CD14-positive monocyte (primary cell): ENCODE data around the gene KAZN. TPM values are rescaled to one million over a fixed set of nuclear protein-coding genes. Genes with fewer than 3 reads are reported as not detected.

Experiments used
- DNase-seq, 3 donors: peaks; one replicate each; pipeline ENCODE4 v3.0.0-alpha.2; 2011 to 2022
- H2AFZ ChIP-seq: 2 replicates; pipeline ENCODE4 v1.6.0; 2012; ENCODE audit warnings: mild to moderate bottlenecking, low read depth, low read length, inconsistent platforms; ENCODE audit not compliant: insufficient read depth, poor library complexity, severe bottlenecking
- H3K27ac ChIP-seq, 2 donors: 1 replicate in 1 of 2; 2 replicates in 1 of 2; pipeline ENCODE4 v1.5.1; 2012 to 2013; ENCODE audit warnings: low read length in 2 of 2, control low read depth in 1 of 2, inconsistent platforms in 1 of 2, low read depth in 1 of 2, mild to moderate bottlenecking in 1 of 2
- H3K27me3 ChIP-seq, 2 donors: one replicate each; pipeline versions ENCODE4 v1.6.0 to v1.6.1; 2011 to 2013; ENCODE audit warnings: low read length in 2 of 2; ENCODE audit not compliant: control insufficient read depth in 2 of 2, insufficient read depth in 2 of 2
- H3K36me3 ChIP-seq, 2 donors: replicated peaks in 1 of 2; 1 replicate in 1 of 2; 2 replicates in 1 of 2; pipeline versions ENCODE4 v1.5.1 to v1.6.1; 2012 to 2013; ENCODE audit warnings: low read length in 2 of 2, control low read depth in 1 of 2, inconsistent platforms in 1 of 2, mild to moderate bottlenecking in 1 of 2; ENCODE audit not compliant: insufficient read depth in 2 of 2, control insufficient read depth in 1 of 2
- H3K4me1 ChIP-seq, 2 donors: 1 replicate in 1 of 2; 2 replicates in 1 of 2; pipeline versions ENCODE4 v1.5.1 to v1.6.1; 2012 to 2013; ENCODE audit warnings: low read length in 2 of 2, control low read depth in 1 of 2, inconsistent platforms in 1 of 2, mild to moderate bottlenecking in 1 of 2, moderate library complexity in 1 of 2; ENCODE audit not compliant: insufficient read depth in 2 of 2, control insufficient read depth in 1 of 2
- H3K4me2 ChIP-seq: replicated peaks from 2 replicates; pipeline ENCODE3; 2012; ENCODE audit warnings: low read length, moderate library complexity, mild to moderate bottlenecking; ENCODE audit not compliant: poor library complexity, severe bottlenecking; ENCODE audit errors: extremely low read depth
- H3K4me3 ChIP-seq, 3 experiments: fragments of 200-600 bp in 1 of 3; sonication (generic) in 1 of 3; replicated peaks in 1 of 3; 1 replicate in 2 of 3; 2 replicates in 1 of 3; pipeline ENCODE4 v1.5.1; 2011 to 2013; ENCODE audit warnings: low read length in 3 of 3, mild to moderate bottlenecking in 3 of 3, control low read depth in 2 of 3, low read depth in 2 of 3, inconsistent platforms in 1 of 3, moderate library complexity in 1 of 3
- H3K79me2 ChIP-seq: 2 replicates; pipeline ENCODE4 v1.6.0; 2012; ENCODE audit warnings: mild to moderate bottlenecking, control low read depth, inconsistent platforms, low read length, moderate library complexity; ENCODE audit not compliant: insufficient read depth
- H3K9ac ChIP-seq: 2 replicates; pipeline ENCODE4 v1.6.0; 2017; ENCODE audit warnings: low read length, mild to moderate bottlenecking; ENCODE audit not compliant: insufficient read depth, poor library complexity, severe bottlenecking
- H3K9me3 ChIP-seq, 2 donors: replicated peaks in 1 of 2; 1 replicate in 1 of 2; 2 replicates in 1 of 2; pipeline versions ENCODE4 v1.5.1 to v1.6.1; 2012 to 2013; ENCODE audit warnings: low read length in 2 of 2, control low read depth in 1 of 2; ENCODE audit not compliant: control insufficient read depth in 1 of 2, insufficient read depth in 1 of 2
- H4K20me1 ChIP-seq: 2 replicates; pipeline ENCODE4 v1.6.0; 2012; ENCODE audit warnings: mild to moderate bottlenecking, low read length, control low read depth, moderate library complexity; ENCODE audit not compliant: insufficient read depth
- H3K27ac Mint-ChIP-seq, 7 donors: one replicate each; pipeline ENCODE4 v1.8.0; 2020; ENCODE audit warnings: mild to moderate bottlenecking in 7 of 7, mixed read lengths in 7 of 7, moderate library complexity in 6 of 7, inconsistent platforms in 2 of 7
- H3K27me3 Mint-ChIP-seq, 3 donors: one replicate each; pipeline ENCODE4 v1.8.0; 2021 to 2022; ENCODE audit warnings: low read depth in 3 of 3, mild to moderate bottlenecking in 3 of 3, mixed read lengths in 3 of 3, moderate library complexity in 3 of 3, inconsistent platforms in 1 of 3
- H3K36me3 Mint-ChIP-seq, 2 donors: one replicate each; pipeline ENCODE4 v1.8.0; 2020; ENCODE audit warnings: mixed read lengths in 2 of 2, inconsistent platforms in 1 of 2, mild to moderate bottlenecking in 1 of 2
- H3K4me1 Mint-ChIP-seq: one replicate; pipeline ENCODE4 v1.8.0; 2020; ENCODE audit warnings: mild to moderate bottlenecking, mixed read lengths
- H3K4me3 Mint-ChIP-seq, 2 donors: one replicate each; pipeline ENCODE4 v1.8.0; 2020; ENCODE audit warnings: mild to moderate bottlenecking in 2 of 2, mixed read lengths in 2 of 2, moderate library complexity in 1 of 2
- H3K9me3 Mint-ChIP-seq, 7 donors: one replicate each; pipeline ENCODE4 v1.8.0; 2020 to 2022; ENCODE audit warnings: mixed read lengths in 7 of 7, mild to moderate bottlenecking in 6 of 7, moderate library complexity in 6 of 7, inconsistent platforms in 2 of 7
- CTCF ChIP-seq: fragments of 200-600 bp; IDR thresholded peaks from one replicate; pipeline ENCODE4 v1.8.0; 2022; ENCODE audit warnings: antibody characterized with exemption, mild to moderate bottlenecking
- WGBS: methylation state at CpG from one replicate; pipeline ENCODE4 v1.1.5; 2013; ENCODE audit warnings: missing lambda C conversion rate; ENCODE audit not compliant: insufficient coverage; 5-methylcytosine and 5-hydroxymethylcytosine counted together
- intact Hi-C, 2 donors: fragments of 100-400 bp; cut with micrococcal nuclease; formaldehyde crosslinking; loops; one replicate each; pipeline versions ENCODE4 v1.15.0 to v1.15.1; 2023
- polyA plus RNA-seq, 3 donors: library from polyadenylated mRNA; depleted of rRNA in 1 of 3; unstranded in 2 of 3; stranded (reverse) in 1 of 3; fragments of 300-500 nt in 2 of 3; fragments of >200 nt in 1 of 3; fragmentation: Illumina TruSeq in 2 of 3; gene quantifications; 1 replicate in 2 of 3; 2 replicates in 1 of 3; pipeline ENCODE4 v1.2.3, GENCODE V29; 2012 to 2021

The KAZN gene
- polyA plus RNA-seq, 3 donors = not detected

- WGBS = no CpG with 5 or more reads among the region's 2 CpGs
- H3K36me3 ChIP-seq = no peaks in the 10 kb centered on the region
- no peaks in the 10 kb centered on the region for H4K20me1 ChIP-seq
- H3K9me3 Mint-ChIP-seq = peaks cover 0 to 8% (median 4%) of the 10 kb centered on the region in 7 donors
- H3K4me3 Mint-ChIP-seq = no peak overlapping the region
- no peak overlapping the region for H3K4me2 ChIP-seq
- no peak for DNase-seq
- H3K4me1 Mint-ChIP-seq = no peaks in the 10 kb centered on the region
- H3K36me3 Mint-ChIP-seq = no peaks in the 10 kb centered on the region
- H3K4me3 ChIP-seq = no peak overlapping the region
- no peak overlapping the region for H3K27ac ChIP-seq
- no peaks in the 10 kb centered on the region for H3K4me1 ChIP-seq
- H3K27me3 Mint-ChIP-seq = peaks cover 1 to 6% (median 2%) of the 10 kb centered on the region in 3 donors
- intact Hi-C loops = no loop called here
- no peaks in the 10 kb centered on the region for H3K79me2 ChIP-seq
- peaks cover 0 to 5% of the 10 kb centered on the region in 2 donors for H3K9me3 ChIP-seq
- no peak overlapping the region for H3K9ac ChIP-seq
- H3K27me3 ChIP-seq = no peaks in the 10 kb centered on the region
- H3K27ac Mint-ChIP-seq = no peak overlapping the region
- no peak for TF ChIP-seq CTCF
- H2AFZ ChIP-seq = no peak overlapping the region
Observed at GRCh38 chr1:14974361-14974760, 375.9 kb downstream of the KAZN start.

- no peak overlapping the region for H2AFZ ChIP-seq
- Mint-ChIP-seq H3K4me3 (no peak overlapping the region), H3K27ac (no peak overlapping the region), H3K4me1 (no peaks in the 10 kb centered on the region), H3K9me3 (peaks cover 0 to 12% (median 4%) of the 10 kb centered on the region in 7 donors), H3K27me3 (peaks cover 1 to 6% (median 2%) of the 10 kb centered on the region in 3 donors), H3K36me3 (no peaks in the 10 kb centered on the region)
- intact Hi-C loops = no loop called here
- H3K4me2 ChIP-seq = no peak overlapping the region
- TF ChIP-seq CTCF = no peak
- no peaks in the 10 kb centered on the region for H3K79me2 ChIP-seq
- H3K4me3 ChIP-seq = no peak overlapping the region
- WGBS = 92% methylated on average over 3 of the region's 4 CpGs
- no peaks in the 10 kb centered on the region for H3K4me1 ChIP-seq
- no peaks in the 10 kb centered on the region for H3K27me3 ChIP-seq
- peaks cover 0 to 5% of the 10 kb centered on the region in 2 donors for H3K9me3 ChIP-seq
- DNase-seq = no peak
- no peaks in the 10 kb centered on the region for H3K36me3 ChIP-seq
- no peaks in the 10 kb centered on the region for H4K20me1 ChIP-seq
- no peak overlapping the region for H3K9ac ChIP-seq
- H3K27ac ChIP-seq = no peak overlapping the region
Observed at GRCh38 chr1:14975119-14975518, 376.6 kb downstream of the KAZN start.
